Activated CD4-positive, CD25-positive, alpha-beta regulatory T cell treated with anti-CD3 and anti-CD28 coated beads, Interleukin-2, amount 50 U/mL, for 16 hours (primary cell): Measurements from ENCODE around the gene AKAP12.
"Not testable (repeated sequence)": the region's sequence is repeated elsewhere in the genome, so short reads cannot be mapped to it uniquely, and the experiment has no call there.

Experiments
- DNase-seq: peaks from one replicate; pipeline ENCODE4 v3.0.0-alpha.2; 2020; ENCODE audit warnings: low read depth, low spot score

AKAP12 gene

GRCh38 chr6:151310279-151310678 lies 70.5 kb downstream of the AKAP12 start:
- DNase-seq = no peak

- no peak for DNase-seq
These were observed 71.3 kb downstream of the AKAP12 start for GRCh38 chr6:151310852-151311767.

- DNase-seq = no peak
These were observed 73.3 kb downstream of the AKAP12 start for GRCh38 chr6:151313066-151313491.

- DNase-seq = not testable (repeated sequence)
These were observed 75.9 kb downstream of the AKAP12 start for GRCh38 chr6:151315661-151316060.

- no peak for DNase-seq
These were observed 77.6 kb downstream of the AKAP12 start for GRCh38 chr6:151317103-151317994.

- DNase-seq = no peak
These were observed 78.2 kb downstream of the AKAP12 start for GRCh38 chr6:151317995-151318365.

- no peak for DNase-seq
These were observed 80.4 kb downstream of the AKAP12 start for GRCh38 chr6:151320140-151320539.

- DNase-seq = no peak
These were observed 81.7 kb downstream of the AKAP12 start for GRCh38 chr6:151321438-151321837.

GRCh38 chr6:151322570-151322969 lies 82.8 kb downstream of the AKAP12 start:
- DNase-seq = no peak

- peak; percentile 57 for DNase-seq
These were observed 84.2 kb downstream of the AKAP12 start for GRCh38 chr6:151323791-151324487.

GRCh38 chr6:151324488-151324825 lies 84.7 kb downstream of the AKAP12 start:
- no peak for DNase-seq

- no peak for DNase-seq
These were observed 85.6 kb downstream of the AKAP12 start for GRCh38 chr6:151325075-151326050.

GRCh38 chr6:151326116-151326825 lies 86.5 kb downstream of the AKAP12 start:
- no peak for DNase-seq

- no peak for DNase-seq
These were observed 87.3 kb downstream of the AKAP12 start for GRCh38 chr6:151327101-151327500.

GRCh38 chr6:151330130-151330696 lies 90.4 kb downstream of the AKAP12 start:
- DNase-seq = no peak

- DNase-seq = no peak
These were observed 96.2 kb downstream of the AKAP12 start for GRCh38 chr6:151335930-151336329.

- DNase-seq = no peak
These were observed 99.0 kb downstream of the AKAP12 start for GRCh38 chr6:151338651-151339200.

GRCh38 chr6:151339369-151339768 lies 99.6 kb downstream of the AKAP12 start:
- no peak for DNase-seq

- no peak for DNase-seq
These were observed 100.6 kb downstream of the AKAP12 start for GRCh38 chr6:151340219-151340978.
